OCI-LY7 (cell line): ENCODE results near the gene GBE1.

Experiments used
- CTCF ChIP-seq: fragments of 200-600 bp; sonication (generic); conservative IDR thresholded peaks from 2 replicates; pipeline ENCODE4 v1.5.1; 2014; ENCODE audit warnings: mild to moderate bottlenecking, antibody characterized with exemption, low read length, moderate library complexity, mixed read lengths
- EZH2phosphoT487 ChIP-seq: fragments of 200-600 bp; sonication (generic); IDR thresholded peaks from 2 replicates; pipeline ENCODE4 v1.6.1; 2018; ENCODE audit warnings: low read depth, borderline replicate concordance, mild to moderate bottlenecking, mixed run types, antibody characterized with exemption, low read length, moderate library complexity, mixed read lengths

GRCh38 chr3:81752604-81753003 lies 8.8 kb downstream of the GBE1 start:
- TF ChIP-seq CTCF (no peak), EZH2phosphoT487 (no peak)
